ENCODE measurements around the gene POLR3GL. TPM values are rescaled to one million over a fixed set of nuclear protein-coding genes. Genes with fewer than 3 reads are reported as not detected.

Gene POLR3GL, protein sequence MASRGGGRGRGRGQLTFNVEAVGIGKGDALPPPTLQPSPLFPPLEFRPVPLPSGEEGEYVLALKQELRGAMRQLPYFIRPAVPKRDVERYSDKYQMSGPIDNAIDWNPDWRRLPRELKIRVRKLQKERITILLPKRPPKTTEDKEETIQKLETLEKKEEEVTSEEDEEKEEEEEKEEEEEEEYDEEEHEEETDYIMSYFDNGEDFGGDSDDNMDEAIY
- total RNA-seq (2013; cell fraction: nucleolus; rRNA removed) = 3.8 and 7.0 TPM in 2 replicates
- total RNA-seq (2014; rRNA removed) (19.5 and 20.4 TPM in 2 replicates), total RNA-seq (2014; rRNA removed; fragmentation: Illumina TruSeq; extraction: Trizol) (33.2 and 35.1 TPM in 2 replicates), total RNA-seq (2021) (17.3 and 18.4 TPM in 2 replicates), polyA plus RNA-seq (2011; rRNA removed) (21.8 and 29.7 TPM in 2 replicates), polyA plus RNA-seq (2014; fragmentation: Illumina TruSeq; extraction: Trizol) (40.8 and 57.7 TPM in 2 replicates), polyA plus RNA-seq (2014; fragmentation: Nextera tagmentation; extraction: Ambion mirVana) (10 to 100 TPM; 12.8 to 25.5 TPM), polyA plus RNA-seq (2014; rRNA removed) (23.9 and 27.6 TPM in 2 replicates), polyA plus RNA-seq (2016; fragmentation: Nextera tagmentation; extraction: Ambion mirVana) (10 to 100 TPM; 39.6 to 47.0 TPM), polyA minus RNA-seq (2011; rRNA and poly(A)+ RNA removed) (6.7 and 9.0 TPM in 2 replicates), Bru-seq, nascent RNA (percentile 75 among the genes with signal in this experiment), BruChase-seq, experiment 1, labeled RNA remaining after a 6-hour chase (percentile 92 among the genes with signal in this experiment), BruChase-seq, experiment 2, labeled RNA remaining after a 2-hour chase (percentile 84 among the genes with signal in this experiment)
- polyA plus RNA-seq (2011; ENCODE audit: low read depth) = 15.9 TPM
- 11.7 and 13.1 TPM in 2 replicates for polyA plus RNA-seq (2011; cell fraction: cytosol; rRNA removed)
- polyA plus RNA-seq (2011; cell fraction: nucleus; rRNA removed) = 9.6 and 9.7 TPM in 2 replicates
- 26.4 and 27.6 TPM in 2 replicates for polyA plus RNA-seq (2012)
- 2.7 and 2.8 TPM in 2 replicates for polyA minus RNA-seq (2011; cell fraction: cytosol; rRNA and poly(A)+ RNA removed)
- polyA minus RNA-seq (2011; cell fraction: nucleus; rRNA and poly(A)+ RNA removed) = 2.4 and 3.3 TPM in 2 replicates
- long read RNA-seq, experiment 1, transcript POLR3GL-202 (8 exons, 1,165 nt) = major isoform, 5 of 7 reads
- long read RNA-seq, experiment 1, partial matches to known transcripts = 2 of 7 reads
- long read RNA-seq, experiment 1, other reads (novel, unspliced or antisense) = 0 of 7 reads
- long read RNA-seq, experiment 2, transcript POLR3GL-202 (8 exons, 1,165 nt) = major isoform, 12 of 19 reads
- long read RNA-seq, experiment 2, partial matches to known transcripts = 4 of 19 reads
- long read RNA-seq, experiment 2, other reads (novel, unspliced or antisense) = 2 of 19 reads

DNA sequence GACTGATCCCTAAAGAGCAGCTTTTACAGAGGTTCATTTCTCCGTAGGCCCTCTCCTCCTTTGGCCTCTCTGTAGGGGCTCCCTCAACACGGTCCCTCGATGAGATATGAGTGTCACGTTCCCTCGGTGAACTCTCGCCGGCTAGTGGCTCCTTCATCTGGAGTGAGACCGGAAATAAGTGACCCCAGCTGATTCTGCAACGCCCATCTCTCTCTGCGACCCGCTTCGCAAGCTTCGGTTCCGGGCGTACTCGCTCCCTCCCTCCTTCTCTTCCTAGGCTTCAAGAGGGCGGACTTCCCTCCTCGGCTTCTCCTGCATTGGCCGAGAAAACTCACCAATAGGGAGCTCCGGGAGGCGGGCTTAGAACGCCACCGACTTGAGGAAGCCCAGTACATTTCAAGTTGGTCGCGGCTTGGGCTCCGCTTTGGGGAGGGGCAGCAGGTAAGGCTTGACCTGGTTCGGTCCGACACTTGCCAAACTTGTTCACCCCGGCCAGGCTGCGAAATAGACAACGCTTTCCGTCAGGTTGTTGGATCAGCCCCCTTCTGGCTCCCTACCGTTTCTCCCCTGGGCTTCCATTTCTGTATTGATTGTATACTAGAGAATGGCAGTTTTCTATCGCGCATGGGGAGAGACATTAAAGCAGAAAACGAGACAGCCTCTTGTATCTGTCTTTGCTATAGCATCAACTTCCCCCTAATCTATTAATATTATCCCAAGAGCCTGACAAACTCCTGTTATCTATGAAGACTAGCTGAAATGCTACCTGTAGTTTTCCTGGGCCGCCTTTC lies at the start of gene POLR3GL, which contains the start of gene ANKRD34A:
Gene POLR3GL (plus strand): TSS at position 363 of the 791 bp plus-strand sequence. CDS start 10,176 bp downstream, outside the sequence.
Gene ANKRD34A (minus strand): TSS at position 248 of the 791 bp plus-strand sequence. CDS start 2,816 bp downstream, outside the sequence.
- H4K20me1 ChIP-seq (ENCODE audit: control insufficient read depth, insufficient read depth) = no peaks in the 10 kb centered on the region
- FAIRE-seq (peak; percentile 98), ATAC-seq (peak; percentile 95), DNase-seq (ENCODE audit: low read depth, low spot score) (peak; percentile 80)
- H3K9ac ChIP-seq (ENCODE audit: control insufficient read depth, insufficient read depth, low read length) = peak within 1 kb of the TSS; percentile 70
- CTCF ChIA-PET = interaction anchor here (0.5 to 4.8 kb wide), 17 partner anchors 8 to 120 kb away, joined by 3 to 65 read pairs (median 6); partner anchors contain the start of genes ITGA10, NUDT17, PIAS3 and RBM8A
- POLR2A ChIA-PET = interaction anchor here (0.6 to 6.0 kb wide), 27 partner anchors 9 to 140 kb away, joined by 3 to 102 read pairs (median 6); partner anchors contain the start of genes NUDT17, PEX11B, PIAS3 and POLR3C
- RAD21 ChIA-PET (ENCODE audit: unreplicated experiment) = interaction anchor here (0.7 to 6.7 kb wide), 18 partner anchors 10 to 119 kb away, joined by 3 to 100 read pairs (median 4); partner anchors contain the start of genes NUDT17, PEX11B, PIAS3 and RBM8A
- H3K4me3 ChIP-seq = peak within 1 kb of the TSS; percentile 79
- no peaks in the 10 kb centered on the region for H3K36me3 ChIP-seq (ENCODE audit: control insufficient read depth in 2 of 2, insufficient read depth in 2 of 2, low read length in 1 of 2)
- peak within 1 kb of the TSS; percentile 73 for H3K27ac ChIP-seq (ENCODE audit: control insufficient read depth, insufficient read depth)
- H2AFZ ChIP-seq (ENCODE audit: control insufficient read depth, low read depth, low read length) = peak within 1 kb of the TSS; percentile 99
- intact Hi-C loops (cut with micrococcal nuclease; ENCODE audit: unreplicated experiment) (loop anchor here (5.0 kb wide), 1 partner anchor 73 kb away; no protein-coding TSS in a partner anchor), in situ Hi-C loops (cut with MboI) (no loop called here)
- TSS peak; percentile 94 for BruUV-seq (replicated peaks)
- no peaks in the 10 kb centered on the region; a peak in 1 of 4 replicates for H3K27me3 ChIP-seq (replicated peaks in 1 of 2; ENCODE audit: control insufficient read depth in 2 of 2, insufficient read depth in 2 of 2, low read length in 1 of 2)
- peaks cover 19% of the 10 kb centered on the region for H3K4me1 ChIP-seq (ENCODE audit: control insufficient read depth, insufficient read depth, low read length)
- under 1% methylated on average over 37 of the region's 37 CpGs for WGBS (ENCODE audit: insufficient coverage, insufficient replicate concordance, low lambda C conversion rate, missing lambda C conversion rate)
- H3K4me2 ChIP-seq (ENCODE audit: control insufficient read depth, insufficient read depth) = peak within 1 kb of the TSS; percentile 69
- SMC1A ChIA-PET (ENCODE audit: uncharacterized antibody, unreplicated experiment) = interaction anchor here (0.6 to 7.9 kb wide), 24 partner anchors 8 to 138 kb away, joined by 3 to 93 read pairs (median 5); partner anchors contain the start of genes PIAS3 and RBM8A
- H3K79me2 ChIP-seq (ENCODE audit: control insufficient read depth, insufficient read depth, low read length) = no peaks in the 10 kb centered on the region; the same call in 1 of the 2 replicates
- H3K9me3 ChIP-seq (replicated peaks; ENCODE audit: control insufficient read depth, insufficient read depth, low read length) = peaks cover 7% of the 10 kb centered on the region
- TF ChIP-seq EZH2 (IDR thresholded peaks at IDR 0.05; ENCODE audit: borderline replicate concordance, control insufficient read depth, low read depth, low read length) = no peak
- TF ChIP-seq RB1 (IDR thresholded peaks at IDR 0.05; ENCODE audit: borderline replicate concordance) = 0 out of 2 replicates have a peak, but pooled peaks have one; percentile 14
- no peak for TF ChIP-seq MYB (IDR thresholded peaks at IDR 0.05; ENCODE audit: borderline replicate concordance, low read depth, low read length)
- no peak; the same call in 1 of the 2 replicates for TF ChIP-seq RUNX3 (IDR thresholded peaks at IDR 0.05; ENCODE audit: low read length)
- TF ChIP-seq, protein P1, sequence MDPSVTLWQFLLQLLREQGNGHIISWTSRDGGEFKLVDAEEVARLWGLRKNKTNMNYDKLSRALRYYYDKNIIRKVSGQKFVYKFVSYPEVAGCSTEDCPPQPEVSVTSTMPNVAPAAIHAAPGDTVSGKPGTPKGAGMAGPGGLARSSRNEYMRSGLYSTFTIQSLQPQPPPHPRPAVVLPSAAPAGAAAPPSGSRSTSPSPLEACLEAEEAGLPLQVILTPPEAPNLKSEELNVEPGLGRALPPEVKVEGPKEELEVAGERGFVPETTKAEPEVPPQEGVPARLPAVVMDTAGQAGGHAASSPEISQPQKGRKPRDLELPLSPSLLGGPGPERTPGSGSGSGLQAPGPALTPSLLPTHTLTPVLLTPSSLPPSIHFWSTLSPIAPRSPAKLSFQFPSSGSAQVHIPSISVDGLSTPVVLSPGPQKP (IDR thresholded peaks at IDR 0.05; ENCODE audit: low read depth, low read length) = no peak
- 0 out of 2 replicates have a peak, but pooled peaks have one; percentile 60 for TF ChIP-seq ZNF687 (IDR thresholded peaks at IDR 0.05)
- 0 out of 3 replicates have a peak, but pooled peaks have one; percentile 39 for TF ChIP-seq POU2F2 (IDR thresholded peaks at IDR 0.05; ENCODE audit: borderline replicate concordance, low read depth, low read length)
- peak; percentile 98 for TF ChIP-seq POLR2A (IDR thresholded peaks at IDR 0.05; ENCODE audit: low read depth, low read length)
- peak; percentile 30; the same call in 1 of the 2 replicates for TF ChIP-seq CREB1 (IDR thresholded peaks at IDR 0.05; ENCODE audit: low read depth)
- TF ChIP-seq ZNF622 (IDR thresholded peaks at IDR 0.05) = no peak
- TF ChIP-seq RFX5 (IDR thresholded peaks at IDR 0.05; ENCODE audit: low read depth, low read length) = 0 out of 2 replicates have a peak, but pooled peaks have one; percentile 47
- peak; percentile 41 for TF ChIP-seq SMAD1 (IDR thresholded peaks at IDR 0.05; ENCODE audit: low read depth, partially characterized antibody)

All from GM12878 (cell line).